Measurements from ENCODE around the gene C15orf39.

The C15orf39 gene

DNA sequence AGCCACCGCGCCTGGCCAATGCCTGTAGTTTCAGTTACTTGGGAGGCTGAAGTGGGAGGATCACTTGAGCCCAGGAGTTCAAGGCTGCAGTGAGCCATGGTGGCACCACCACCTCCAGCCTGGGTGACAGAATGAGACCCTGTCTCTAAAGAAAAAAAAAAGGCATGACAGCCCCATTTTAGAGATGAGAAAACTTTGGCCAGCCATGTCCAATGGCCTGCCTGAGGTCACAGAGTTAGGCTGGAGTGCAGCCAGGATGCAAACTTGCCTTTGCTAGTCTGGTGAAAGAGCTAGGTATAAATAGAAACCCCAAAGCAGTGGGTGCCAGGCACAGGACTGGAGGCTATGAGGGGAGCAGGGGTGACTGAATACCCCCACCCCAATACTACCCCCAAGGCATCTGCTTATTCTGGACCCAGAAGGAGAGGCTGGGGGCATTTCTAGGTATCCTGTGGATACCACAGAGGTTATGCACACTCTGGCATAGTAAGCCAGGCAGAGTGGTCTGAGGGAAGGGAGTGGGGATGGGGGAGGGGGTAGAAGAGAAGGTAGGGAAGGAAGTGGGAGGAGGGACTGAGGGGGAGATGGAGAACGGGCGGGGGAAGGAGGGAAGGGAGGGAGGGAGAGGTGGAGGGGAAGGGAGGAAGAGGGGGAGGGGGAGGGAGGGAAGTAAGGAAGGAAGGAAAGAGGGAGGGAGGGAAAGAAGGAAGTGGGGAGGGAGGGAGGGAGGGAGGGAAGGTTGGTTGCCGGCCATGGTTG is 16.2 kb upstream of the C15orf39 start:
- DNase-seq (ENCODE audit: low read depth, low spot score) = no peak
- H3K27ac ChIP-seq (ENCODE audit: low read length) = no peak overlapping the region
- H3K4me3 ChIP-seq (ENCODE audit: low read length) = no peak overlapping the region
- H3K36me3 ChIP-seq (ENCODE audit: control insufficient read depth, insufficient read depth, low read length) = no peaks in the 10 kb centered on the region
- no peaks in the 10 kb centered on the region for H3K27me3 ChIP-seq (ENCODE audit: control insufficient read depth, insufficient read depth, low read length)
- H3K4me1 ChIP-seq (ENCODE audit: control insufficient read depth, insufficient read depth, low read length) = peaks cover 5% of the 10 kb centered on the region
- H3K9me3 ChIP-seq (ENCODE audit: control insufficient read depth, insufficient read depth, low read length) = no peaks in the 10 kb centered on the region
- no CpG with 5 or more reads among the region's 5 CpGs for WGBS (ENCODE audit: insufficient coverage, insufficient read length)

DNA sequence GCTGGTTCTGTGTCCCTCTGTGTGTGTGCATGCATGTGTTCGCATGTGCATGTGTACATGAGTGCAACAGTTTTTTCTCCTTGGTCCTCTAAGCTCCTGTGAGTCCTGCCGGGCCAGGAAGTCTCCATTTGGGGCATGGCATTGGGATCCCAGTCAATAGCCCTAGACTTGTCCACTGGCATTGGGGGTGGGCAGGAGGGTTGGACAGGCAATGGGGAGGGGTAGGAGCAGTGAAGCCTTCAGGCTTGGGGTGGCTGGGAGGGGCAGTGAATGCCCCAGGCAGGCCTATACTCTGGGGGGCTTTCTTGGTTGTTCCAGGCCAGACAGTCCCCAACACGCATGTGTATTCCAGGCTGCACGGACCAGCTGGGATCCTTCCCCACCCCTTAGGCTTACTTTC is 15.6 kb upstream of the C15orf39 start:
- no CpG with 5 or more reads among the region's 4 CpGs for WGBS (ENCODE audit: insufficient coverage, insufficient read length)
- Histone ChIP-seq H3K4me3 (ENCODE audit: low read length) (no peak overlapping the region), H3K27ac (ENCODE audit: low read length) (no peak overlapping the region), H3K36me3 (ENCODE audit: control insufficient read depth, insufficient read depth, low read length) (no peaks in the 10 kb centered on the region), H3K4me1 (ENCODE audit: control insufficient read depth, insufficient read depth, low read length) (peaks cover 5% of the 10 kb centered on the region), H3K27me3 (ENCODE audit: control insufficient read depth, insufficient read depth, low read length) (no peaks in the 10 kb centered on the region), H3K9me3 (ENCODE audit: control insufficient read depth, insufficient read depth, low read length) (no peaks in the 10 kb centered on the region; the same call in 1 of the 2 replicates)
- no peak for DNase-seq (ENCODE audit: low read depth, low spot score)

DNA sequence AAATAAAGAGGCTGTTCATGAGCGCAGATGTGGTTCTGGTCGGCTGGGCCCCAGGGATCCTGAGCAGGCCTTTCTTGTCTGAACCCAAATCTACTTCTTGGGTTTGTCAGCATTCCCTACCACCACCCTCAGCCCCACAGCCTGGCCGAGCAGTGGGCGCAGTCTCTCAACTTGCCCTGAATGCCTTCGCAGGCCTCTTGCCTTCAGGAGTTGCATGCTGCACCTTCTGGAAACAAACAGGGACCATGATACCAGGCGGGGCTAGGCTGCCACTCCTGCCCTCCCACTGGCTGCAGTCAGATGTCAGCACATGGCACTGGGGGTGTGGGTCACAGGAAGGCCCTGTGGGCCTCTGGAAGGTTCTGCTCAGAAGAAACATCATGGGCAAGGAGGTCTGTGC is 13.2 kb upstream of the C15orf39 start:
- no peaks in the 10 kb centered on the region; the same call in 1 of the 2 replicates for H3K9me3 ChIP-seq (ENCODE audit: control insufficient read depth, insufficient read depth, low read length)
- H3K4me3 ChIP-seq (ENCODE audit: low read length) = no peak overlapping the region
- no peak for DNase-seq (ENCODE audit: low read depth, low spot score)
- H3K4me1 ChIP-seq (ENCODE audit: control insufficient read depth, insufficient read depth, low read length) = peaks cover 3% of the 10 kb centered on the region
- no peaks in the 10 kb centered on the region for H3K27me3 ChIP-seq (ENCODE audit: control insufficient read depth, insufficient read depth, low read length)
- no peaks in the 10 kb centered on the region for H3K36me3 ChIP-seq (ENCODE audit: control insufficient read depth, insufficient read depth, low read length)
- no CpG with 5 or more reads among the region's 6 CpGs for WGBS (ENCODE audit: insufficient coverage, insufficient read length)
- H3K27ac ChIP-seq (ENCODE audit: low read length) = no peak overlapping the region

DNA sequence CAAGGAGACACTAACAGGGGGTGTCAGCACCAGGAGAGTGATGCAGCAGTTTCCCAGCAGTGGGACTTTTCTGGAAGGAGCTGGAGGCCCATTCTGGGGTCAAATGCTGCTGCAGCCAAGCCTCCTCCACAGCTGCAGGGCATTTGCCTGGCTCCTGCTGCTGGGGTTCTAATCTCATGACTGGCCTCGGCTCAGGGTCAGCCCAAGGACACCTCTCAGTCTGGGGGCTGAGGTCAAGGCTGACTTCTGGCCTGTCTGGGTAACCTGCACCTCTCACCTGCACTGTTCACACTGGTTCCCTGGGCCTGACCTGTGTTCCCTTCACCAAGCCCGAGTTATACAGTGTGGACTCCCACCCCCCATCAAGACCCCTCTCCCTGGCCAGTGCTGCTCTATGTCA is 10.4 kb upstream of the C15orf39 start:
- no peak overlapping the region for H3K4me3 ChIP-seq (ENCODE audit: low read length)
- H3K4me1 ChIP-seq (ENCODE audit: control insufficient read depth, insufficient read depth, low read length) = peaks cover 5% of the 10 kb centered on the region
- no peaks in the 10 kb centered on the region for H3K27me3 ChIP-seq (ENCODE audit: control insufficient read depth, insufficient read depth, low read length)
- no CpG with 5 or more reads among the region's 2 CpGs for WGBS (ENCODE audit: insufficient coverage, insufficient read length)
- H3K36me3 ChIP-seq (ENCODE audit: control insufficient read depth, insufficient read depth, low read length) = no peaks in the 10 kb centered on the region
- H3K9me3 ChIP-seq (ENCODE audit: control insufficient read depth, insufficient read depth, low read length) = no peaks in the 10 kb centered on the region; the same call in 1 of the 2 replicates
- no peak for DNase-seq (ENCODE audit: low read depth, low spot score)
- H3K27ac ChIP-seq (ENCODE audit: low read length) = no peak overlapping the region

DNA sequence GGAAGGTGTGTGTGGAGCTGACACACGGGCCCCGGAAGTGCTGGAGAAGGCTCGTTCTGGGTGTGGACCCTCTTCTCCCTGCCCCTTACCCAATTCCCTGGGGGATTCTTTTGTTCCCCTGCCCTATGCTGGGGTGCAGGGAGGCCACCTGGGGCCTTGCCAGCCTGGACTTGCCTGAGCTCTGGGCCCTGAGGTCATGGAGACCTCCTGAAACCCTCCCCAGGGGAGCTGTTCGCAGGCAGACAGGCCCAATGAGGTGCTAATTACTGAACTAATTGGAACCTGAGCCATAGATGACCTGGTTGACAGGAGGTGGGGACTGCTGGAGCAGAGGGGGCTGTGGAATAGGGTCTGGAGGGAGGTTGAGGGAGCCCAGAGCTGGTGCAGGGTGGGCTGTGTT is 9.4 kb upstream of the C15orf39 start:
- DNase-seq (ENCODE audit: low read depth, low spot score) = no peak
- H3K27me3 ChIP-seq (ENCODE audit: control insufficient read depth, insufficient read depth, low read length) = no peaks in the 10 kb centered on the region
- H3K9me3 ChIP-seq (ENCODE audit: control insufficient read depth, insufficient read depth, low read length) = no peaks in the 10 kb centered on the region; the same call in 1 of the 2 replicates
- H3K27ac ChIP-seq (ENCODE audit: low read length) = no peak overlapping the region
- WGBS (ENCODE audit: insufficient coverage, insufficient read length) = no CpG with 5 or more reads among the region's 4 CpGs
- no peak overlapping the region for H3K4me3 ChIP-seq (ENCODE audit: low read length)
- no peaks in the 10 kb centered on the region for H3K36me3 ChIP-seq (ENCODE audit: control insufficient read depth, insufficient read depth, low read length)
- peaks cover 5% of the 10 kb centered on the region for H3K4me1 ChIP-seq (ENCODE audit: control insufficient read depth, insufficient read depth, low read length)

DNA sequence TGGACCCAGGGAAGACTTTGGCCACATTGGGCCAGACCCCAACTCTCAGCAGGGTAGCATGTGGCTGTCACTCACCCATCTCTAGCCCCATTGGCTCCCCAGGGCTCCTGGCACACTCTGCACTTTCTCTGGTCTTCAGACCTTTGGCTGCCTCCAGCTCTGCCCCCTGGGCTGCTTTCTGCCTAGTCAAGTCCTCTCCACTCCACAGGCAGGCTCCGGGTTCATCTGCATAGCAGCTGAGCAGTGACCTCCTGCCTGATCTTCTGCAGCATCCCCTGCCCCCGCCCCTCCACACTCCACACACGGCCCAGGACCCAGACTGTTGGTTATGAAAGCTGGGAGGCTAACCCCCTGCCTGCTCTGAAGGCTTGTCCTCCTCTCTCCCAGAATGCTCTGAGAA is 8.4 kb upstream of the C15orf39 start:
- no CpG with 5 or more reads among the region's 3 CpGs for WGBS (ENCODE audit: insufficient coverage, insufficient read length)
- Histone ChIP-seq H3K4me1 (ENCODE audit: control insufficient read depth, insufficient read depth, low read length) (peaks cover 5% of the 10 kb centered on the region), H3K36me3 (ENCODE audit: control insufficient read depth, insufficient read depth, low read length) (no peaks in the 10 kb centered on the region), H3K9me3 (ENCODE audit: control insufficient read depth, insufficient read depth, low read length) (no peaks in the 10 kb centered on the region; the same call in 1 of the 2 replicates), H3K27ac (ENCODE audit: low read length) (no peak overlapping the region), H3K4me3 (ENCODE audit: low read length) (no peak overlapping the region), H3K27me3 (ENCODE audit: control insufficient read depth, insufficient read depth, low read length) (no peaks in the 10 kb centered on the region)
- no peak for DNase-seq (ENCODE audit: low read depth, low spot score)

DNA sequence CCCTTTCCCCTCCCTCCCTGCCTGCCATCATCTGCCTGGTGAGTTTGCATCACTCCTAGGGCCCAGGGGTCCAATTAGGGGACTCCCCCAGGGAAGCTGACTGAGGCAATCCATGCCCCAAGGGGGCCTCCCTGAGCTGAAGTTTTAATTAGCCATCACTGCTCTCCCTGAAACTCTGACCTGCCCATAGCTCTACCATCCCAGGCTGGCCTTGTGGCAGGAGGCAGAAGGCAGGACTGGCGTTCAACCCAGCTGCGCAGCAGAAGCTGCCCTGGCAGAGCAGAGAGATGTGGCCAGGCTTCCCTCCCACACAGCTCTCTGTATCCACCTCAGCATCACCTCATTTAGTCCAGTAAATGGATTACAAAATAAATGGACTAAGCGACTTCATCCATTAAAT is 7.7 kb upstream of the C15orf39 start:
- Histone ChIP-seq H3K4me3 (ENCODE audit: low read length) (no peak overlapping the region), H3K27me3 (ENCODE audit: control insufficient read depth, insufficient read depth, low read length) (no peaks in the 10 kb centered on the region), H3K9me3 (ENCODE audit: control insufficient read depth, insufficient read depth, low read length) (no peaks in the 10 kb centered on the region; the same call in 1 of the 2 replicates), H3K27ac (ENCODE audit: low read length) (no peak overlapping the region), H3K36me3 (ENCODE audit: control insufficient read depth, insufficient read depth, low read length) (no peaks in the 10 kb centered on the region), H3K4me1 (ENCODE audit: control insufficient read depth, insufficient read depth, low read length) (peaks cover 7% of the 10 kb centered on the region)
- no CpG with 5 or more reads among the region's 3 CpGs for WGBS (ENCODE audit: insufficient coverage, insufficient read length)
- DNase-seq (ENCODE audit: low read depth, low spot score) = no peak

DNA sequence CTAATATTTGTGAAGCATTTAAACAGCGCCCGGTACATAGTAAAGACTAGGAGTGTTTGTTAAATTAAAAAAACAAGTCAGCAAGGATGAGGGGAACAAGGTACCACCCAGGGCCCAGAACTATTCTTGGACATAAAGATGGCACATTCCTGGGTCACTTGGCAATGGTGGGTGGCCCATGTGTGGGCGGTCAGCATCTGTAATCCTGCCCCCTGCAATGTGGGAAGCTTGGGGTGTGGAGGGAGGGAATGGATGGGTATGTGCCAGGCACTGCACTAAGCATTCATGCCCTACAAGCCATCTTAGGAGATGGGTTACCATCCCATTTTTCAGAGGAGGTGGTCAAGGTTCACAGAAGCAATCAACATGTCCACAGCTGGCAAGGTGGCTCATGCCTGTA is 7.3 kb upstream of the C15orf39 start:
- no peak overlapping the region for H3K27ac ChIP-seq (ENCODE audit: low read length)
- H3K36me3 ChIP-seq (ENCODE audit: control insufficient read depth, insufficient read depth, low read length) = no peaks in the 10 kb centered on the region
- no peak overlapping the region for H3K4me3 ChIP-seq (ENCODE audit: low read length)
- H3K9me3 ChIP-seq (ENCODE audit: control insufficient read depth, insufficient read depth, low read length) = no peaks in the 10 kb centered on the region; the same call in 1 of the 2 replicates
- no peak for DNase-seq (ENCODE audit: low read depth, low spot score)
- peaks cover 7% of the 10 kb centered on the region for H3K4me1 ChIP-seq (ENCODE audit: control insufficient read depth, insufficient read depth, low read length)
- no CpG with 5 or more reads among the region's 3 CpGs for WGBS (ENCODE audit: insufficient coverage, insufficient read length)
- no peaks in the 10 kb centered on the region for H3K27me3 ChIP-seq (ENCODE audit: control insufficient read depth, insufficient read depth, low read length)

DNA sequence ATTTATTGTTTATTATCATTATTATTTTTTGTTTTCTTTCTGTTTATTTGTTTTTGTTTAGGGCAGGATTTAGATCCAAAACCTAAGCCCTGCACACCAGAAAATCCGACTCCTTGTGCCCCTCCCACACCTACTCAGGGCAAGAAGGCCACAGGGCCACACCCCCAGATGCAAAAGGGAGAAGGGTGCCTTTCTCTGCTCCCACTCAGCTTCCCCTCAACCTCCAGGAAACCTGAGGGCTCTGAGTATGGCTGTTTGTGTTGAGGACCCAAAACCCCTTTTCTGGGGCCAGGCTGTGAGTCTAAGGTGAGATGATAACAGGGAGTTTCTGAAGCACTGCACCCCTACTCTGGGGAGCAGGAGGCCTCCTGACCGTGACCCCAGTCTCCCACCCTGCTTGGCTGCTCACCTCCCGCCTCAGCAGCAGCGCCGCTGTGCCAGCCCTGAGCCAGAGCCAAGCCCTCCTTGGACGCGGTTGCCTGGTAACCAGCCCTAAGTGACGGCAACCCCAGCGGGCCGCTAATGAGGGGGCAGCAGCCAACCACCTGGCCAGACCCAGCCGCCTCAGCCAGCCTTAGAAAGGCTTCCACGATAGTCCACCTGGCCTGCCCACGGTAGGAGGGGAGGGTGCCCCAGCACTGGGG is 6.4 kb upstream of the C15orf39 start:
- H3K27me3 ChIP-seq (ENCODE audit: control insufficient read depth, insufficient read depth, low read length) = no peaks in the 10 kb centered on the region
- H3K9me3 ChIP-seq (ENCODE audit: control insufficient read depth, insufficient read depth, low read length) = no peaks in the 10 kb centered on the region; the same call in 1 of the 2 replicates
- H3K4me1 ChIP-seq (ENCODE audit: control insufficient read depth, insufficient read depth, low read length) = peaks cover 7% of the 10 kb centered on the region
- H3K4me3 ChIP-seq (ENCODE audit: low read length) = no peak overlapping the region
- WGBS (ENCODE audit: insufficient coverage, insufficient read length) = no CpG with 5 or more reads among the region's 13 CpGs
- no peak for DNase-seq (ENCODE audit: low read depth, low spot score)
- H3K27ac ChIP-seq (ENCODE audit: low read length) = no peak overlapping the region
- H3K36me3 ChIP-seq (ENCODE audit: control insufficient read depth, insufficient read depth, low read length) = no peaks in the 10 kb centered on the region

DNA sequence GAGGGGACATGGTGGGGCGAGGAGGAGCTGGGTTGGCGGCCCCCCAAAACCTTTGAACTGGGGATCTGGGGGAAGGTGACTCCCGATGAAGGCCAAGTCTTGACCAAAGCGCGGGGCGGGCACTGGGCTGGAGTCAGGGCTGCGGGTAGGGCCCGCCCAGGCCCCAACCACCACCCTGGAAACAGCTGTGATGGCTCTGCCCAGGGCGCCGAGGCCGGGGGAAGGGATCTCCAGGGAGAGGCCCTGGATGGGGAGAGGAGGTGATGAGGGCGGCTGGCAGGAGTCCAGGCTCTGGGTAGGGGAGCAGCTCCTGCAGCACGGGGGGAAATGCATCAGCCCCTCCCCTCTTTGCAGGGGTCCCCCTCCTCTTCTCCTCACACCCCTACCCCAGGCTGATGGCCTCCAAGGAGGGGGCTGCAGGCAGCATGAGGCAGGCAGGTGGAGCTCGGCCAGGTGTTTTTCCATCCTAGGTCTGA is 5.9 kb upstream of the C15orf39 start:
- WGBS (ENCODE audit: insufficient coverage, insufficient read length) = no CpG with 5 or more reads among the region's 14 CpGs
- Histone ChIP-seq H3K27ac (ENCODE audit: low read length) (no peak overlapping the region), H3K4me1 (ENCODE audit: control insufficient read depth, insufficient read depth, low read length) (peaks cover 10% of the 10 kb centered on the region), H3K36me3 (ENCODE audit: control insufficient read depth, insufficient read depth, low read length) (no peaks in the 10 kb centered on the region), H3K9me3 (ENCODE audit: control insufficient read depth, insufficient read depth, low read length) (no peaks in the 10 kb centered on the region; the same call in 1 of the 2 replicates), H3K27me3 (ENCODE audit: control insufficient read depth, insufficient read depth, low read length) (no peaks in the 10 kb centered on the region), H3K4me3 (ENCODE audit: low read length) (no peak overlapping the region)
- no peak for DNase-seq (ENCODE audit: low read depth, low spot score)
